Astrocyte (in vitro differentiated cells and primary cell): ENCODE data around the gene BCAS1. TPM values are rescaled to one million over a fixed set of nuclear protein-coding genes. Genes with fewer than 3 reads are reported as not detected.

Experiments
- DNase-seq: peaks from one replicate; pipeline ENCODE4 v3.0.0-alpha.2; 2010; ENCODE audit warnings: low read depth
- FAIRE-seq: peaks from 2 replicates; lab custom pipeline; 2011; peaks lifted over from hg19 to GRCh38; lab: Jason Lieb, UNC
- H2AFZ ChIP-seq: 2 replicates; pipeline ENCODE4 v1.6.0; 2012; ENCODE audit warnings: low read depth, low read length, inconsistent platforms
- H3K27ac ChIP-seq: 2 replicates; pipeline ENCODE4 v1.5.1; 2011; ENCODE audit warnings: low read depth, low read length, inconsistent platforms
- H3K27me3 ChIP-seq: 2 replicates; pipeline ENCODE4 v1.6.0; 2011; ENCODE audit warnings: low read length, inconsistent platforms; ENCODE audit not compliant: insufficient read depth
- H3K36me3 ChIP-seq: 2 replicates; pipeline ENCODE4 v1.5.1; 2011; ENCODE audit warnings: low read length, inconsistent platforms; ENCODE audit not compliant: insufficient read depth
- H3K4me1 ChIP-seq: 2 replicates; pipeline ENCODE4 v1.5.1; 2011; ENCODE audit warnings: low read length, inconsistent platforms; ENCODE audit not compliant: insufficient read depth
- H3K4me2 ChIP-seq: 2 replicates; pipeline ENCODE4 v1.6.0; 2012; ENCODE audit warnings: low read length, inconsistent platforms
- H3K4me3 ChIP-seq: 2 replicates; pipeline ENCODE4 v1.5.1; 2011; ENCODE audit warnings: low read depth, mild to moderate bottlenecking, low read length, inconsistent platforms; ENCODE audit not compliant: insufficient read depth
- H3K79me2 ChIP-seq: 2 replicates; pipeline ENCODE4 v1.6.0; 2012; ENCODE audit warnings: mild to moderate bottlenecking, low read length, inconsistent platforms; ENCODE audit not compliant: insufficient read depth
- H3K9ac ChIP-seq: 2 replicates; pipeline ENCODE4 v1.6.0; 2012; ENCODE audit warnings: mild to moderate bottlenecking, low read length, inconsistent platforms
- H3K9me3 ChIP-seq: 2 replicates; pipeline ENCODE4 v1.5.1; 2012; ENCODE audit warnings: low read depth, mild to moderate bottlenecking, low read length, inconsistent platforms; ENCODE audit not compliant: insufficient read depth
- H4K20me1 ChIP-seq: 2 replicates; pipeline ENCODE4 v1.6.0; 2012; ENCODE audit warnings: low read length, inconsistent platforms; ENCODE audit not compliant: insufficient read depth
- H3K27ac Mint-ChIP-seq: one replicate; pipeline ENCODE4 v1.8.0; 2021; ENCODE audit warnings: mild to moderate bottlenecking, mixed read lengths; ENCODE audit not compliant: unreplicated experiment
- H3K27me3 Mint-ChIP-seq: one replicate; pipeline ENCODE4 v1.8.0; 2021; ENCODE audit warnings: low read depth, mixed read lengths; ENCODE audit not compliant: unreplicated experiment
- H3K36me3 Mint-ChIP-seq: one replicate; pipeline ENCODE4 v1.8.0; 2021; ENCODE audit warnings: low read depth, mixed read lengths; ENCODE audit not compliant: unreplicated experiment
- H3K4me1 Mint-ChIP-seq: one replicate; pipeline ENCODE4 v1.8.0; 2021; ENCODE audit warnings: low read depth, mixed read lengths; ENCODE audit not compliant: unreplicated experiment
- H3K4me3 Mint-ChIP-seq: one replicate; pipeline ENCODE4 v1.8.0; 2021; ENCODE audit warnings: mild to moderate bottlenecking, moderate library complexity, mixed read lengths; ENCODE audit not compliant: unreplicated experiment
- H3K9me3 Mint-ChIP-seq: one replicate; pipeline ENCODE4 v1.8.0; 2021; ENCODE audit warnings: mild to moderate bottlenecking, mixed read lengths; ENCODE audit not compliant: unreplicated experiment
- CTCF ChIP-seq: IDR thresholded peaks from 2 replicates; pipeline ENCODE4 v1.5.1; 2011; ENCODE audit warnings: low read depth, mild to moderate bottlenecking, inconsistent platforms, low read length, moderate library complexity; ENCODE audit not compliant: insufficient read depth
- EZH2 ChIP-seq: IDR thresholded peaks from 2 replicates; pipeline ENCODE4 v1.6.1; 2012; ENCODE audit warnings: mild to moderate bottlenecking, low read length, inconsistent platforms; ENCODE audit not compliant: insufficient read depth
- total RNA-seq: library from RNA; stranded (reverse); gene quantifications from 2 replicates; pipeline ENCODE4 v1.2.1, GENCODE V29; 2021

Gene BCAS1
- total RNA-seq, 1 donor from 2014 or later, result not detected

- no peak overlapping the region for H2AFZ ChIP-seq
- Mint-ChIP-seq H3K9me3 (peaks cover 2% of the 10 kb centered on the region), H3K27ac (peak overlapping the region; percentile 91), H3K4me3 (no peak overlapping the region), H3K27me3 (no peaks in the 10 kb centered on the region), H3K4me1 (peaks cover 38% of the 10 kb centered on the region), H3K36me3 (no peaks in the 10 kb centered on the region)
- H4K20me1 ChIP-seq, result no peaks in the 10 kb centered on the region
- peaks cover 37% of the 10 kb centered on the region for H3K4me1 ChIP-seq
- TF ChIP-seq CTCF (no peak), EZH2 (no peak)
- H3K9ac ChIP-seq, result peak overlapping the region; percentile 74
- peak overlapping the region; percentile 52 for H3K4me2 ChIP-seq
- no peaks in the 10 kb centered on the region for H3K27me3 ChIP-seq
- DNase-seq (no peak), FAIRE-seq (no peak)
- no peak overlapping the region for H3K4me3 ChIP-seq
- H3K79me2 ChIP-seq, result no peaks in the 10 kb centered on the region
- no peaks in the 10 kb centered on the region for H3K36me3 ChIP-seq
- H3K9me3 ChIP-seq, result no peaks in the 10 kb centered on the region
- peak overlapping the region; percentile 91 for H3K27ac ChIP-seq
Observed at GRCh38 chr20:53918020-53918311, 152.4 kb downstream of the BCAS1 start.

DNA sequence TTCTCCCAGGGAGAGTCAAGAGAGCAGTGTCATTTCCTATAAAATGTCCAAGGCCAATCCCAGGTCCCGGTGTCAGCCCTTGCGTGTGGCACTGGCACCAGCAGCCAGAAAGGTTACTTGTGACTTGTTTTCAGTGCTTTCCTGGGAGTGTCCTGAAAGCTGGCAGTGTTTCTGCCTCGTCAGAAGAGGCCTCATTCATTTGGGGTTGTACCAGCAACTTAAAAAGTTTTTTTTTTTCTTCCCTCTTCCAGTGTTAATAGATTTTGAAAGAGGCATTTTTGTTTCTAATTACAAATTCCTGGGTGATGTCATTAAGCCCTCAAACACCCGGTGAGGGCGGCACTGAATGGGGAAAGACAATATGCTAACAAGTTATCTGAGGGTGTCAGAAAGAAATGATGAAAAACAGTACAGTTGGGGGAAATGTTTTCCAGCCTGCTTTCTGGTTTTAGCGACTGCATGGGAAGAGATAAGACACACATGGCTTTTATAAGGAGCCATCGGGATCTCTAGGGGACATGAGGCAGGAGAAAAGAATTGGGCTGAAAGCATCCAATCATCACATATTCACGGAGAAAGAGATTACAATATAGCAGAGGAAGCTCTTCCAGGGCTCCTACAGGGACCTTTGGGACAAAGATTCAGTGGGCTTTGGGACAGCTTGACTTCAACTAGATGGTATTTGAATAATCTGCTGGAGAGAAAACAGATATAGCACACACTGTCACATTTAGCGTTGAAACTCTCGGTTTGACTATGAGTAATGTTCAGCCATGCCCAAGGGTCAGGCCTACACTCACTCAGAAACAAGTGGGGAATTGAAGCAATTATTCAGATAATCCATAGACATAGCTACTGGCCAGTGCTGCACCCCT lies 153.0 kb downstream of the BCAS1 start:
- peak overlapping the region; percentile 52 for H3K4me2 ChIP-seq
- Mint-ChIP-seq H3K4me3 (peak overlapping the region; percentile 14), H3K27me3 (no peaks in the 10 kb centered on the region), H3K9me3 (peaks cover 2% of the 10 kb centered on the region), H3K36me3 (no peaks in the 10 kb centered on the region), H3K4me1 (peaks cover 38% of the 10 kb centered on the region), H3K27ac (peak overlapping the region; percentile 91)
- no peaks in the 10 kb centered on the region for H3K27me3 ChIP-seq
- H3K9ac ChIP-seq, result peak overlapping the region; percentile 74
- peak overlapping the region; percentile 31 for H2AFZ ChIP-seq
- H3K36me3 ChIP-seq, result no peaks in the 10 kb centered on the region
- H3K9me3 ChIP-seq, result no peaks in the 10 kb centered on the region
- no peaks in the 10 kb centered on the region for H4K20me1 ChIP-seq
- no peaks in the 10 kb centered on the region for H3K79me2 ChIP-seq
- H3K4me3 ChIP-seq, result no peak overlapping the region
- FAIRE-seq (no peak), DNase-seq (peak; percentile 64)
- H3K4me1 ChIP-seq, result peaks cover 35% of the 10 kb centered on the region
- no peak for TF ChIP-seq CTCF
- TF ChIP-seq EZH2, result no peak
- peak overlapping the region; percentile 91 for H3K27ac ChIP-seq

DNA sequence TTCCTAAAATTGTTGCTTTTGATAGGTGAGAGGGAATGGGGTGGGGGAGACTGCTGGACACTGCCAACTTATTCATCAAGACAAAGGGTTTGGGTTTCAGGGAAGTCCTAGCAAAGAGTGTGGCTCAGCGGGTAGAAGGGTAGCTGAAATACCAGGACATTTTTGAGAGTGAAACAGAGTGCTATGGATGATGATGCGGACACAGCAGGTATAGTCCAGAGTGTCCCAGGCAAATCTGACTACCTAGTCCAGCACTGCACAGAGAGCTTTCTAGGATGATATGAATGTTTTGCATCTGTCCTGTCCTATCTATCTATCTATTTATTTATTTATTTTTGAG lies 154.3 kb downstream of the BCAS1 start:
- no peaks in the 10 kb centered on the region for H3K27me3 ChIP-seq
- H3K36me3 ChIP-seq, result no peaks in the 10 kb centered on the region
- DNase-seq (no peak), FAIRE-seq (no peak)
- H3K9ac ChIP-seq, result peak overlapping the region; percentile 86
- peak overlapping the region; percentile 91 for H3K27ac ChIP-seq
- H3K4me3 Mint-ChIP-seq, result peak overlapping the region; percentile 87
- H3K36me3 Mint-ChIP-seq, result no peaks in the 10 kb centered on the region
- H3K4me1 ChIP-seq, result peaks cover 35% of the 10 kb centered on the region
- H3K27me3 Mint-ChIP-seq, result no peaks in the 10 kb centered on the region
- H4K20me1 ChIP-seq, result no peaks in the 10 kb centered on the region
- H3K27ac Mint-ChIP-seq, result peak overlapping the region; percentile 95
- H3K9me3 ChIP-seq, result no peaks in the 10 kb centered on the region
- H2AFZ ChIP-seq, result peak overlapping the region; percentile 37
- H3K79me2 ChIP-seq, result no peaks in the 10 kb centered on the region
- H3K4me2 ChIP-seq, result peak overlapping the region; percentile 87
- TF ChIP-seq EZH2 (no peak), CTCF (no peak)
- peaks cover 2% of the 10 kb centered on the region for H3K9me3 Mint-ChIP-seq
- peaks cover 38% of the 10 kb centered on the region for H3K4me1 Mint-ChIP-seq
- H3K4me3 ChIP-seq, result peak overlapping the region; percentile 8
